ENCODE results near the gene SOX6.
"Not testable (repeated sequence)": the region's sequence is repeated elsewhere in the genome, so short reads cannot be mapped to it uniquely, and the experiment has no call there.

Gene SOX6

GRCh38 chr11:16029151-16029550 is 327.2 kb downstream of the SOX6 start:
- DNase-seq: not testable (repeated sequence)

- no peak for DNase-seq
Observed at GRCh38 chr11:16028419-16028818, 327.9 kb downstream of the SOX6 start.

GRCh38 chr11:16027621-16028020 is 328.7 kb downstream of the SOX6 start:
- DNase-seq: no peak

GRCh38 chr11:16026849-16027248 is 329.5 kb downstream of the SOX6 start:
- DNase-seq: no peak

GRCh38 chr11:16018931-16019330 is 337.4 kb downstream of the SOX6 start:
- no peak for DNase-seq

GRCh38 chr11:16016468-16016829 is 339.9 kb downstream of the SOX6 start:
- DNase-seq: no peak

- no peak for DNase-seq
Observed at GRCh38 chr11:16015741-16016467, 340.4 kb downstream of the SOX6 start.

- no peak for DNase-seq
Observed at GRCh38 chr11:16013649-16014275, 342.6 kb downstream of the SOX6 start.

GRCh38 chr11:16013242-16013641 is 343.1 kb downstream of the SOX6 start:
- no peak for DNase-seq

GRCh38 chr11:16012125-16012751 is 344.1 kb downstream of the SOX6 start:
- no peak for DNase-seq

GRCh38 chr11:16011396-16011795 is 344.9 kb downstream of the SOX6 start:
- no peak for DNase-seq

- no peak for DNase-seq
Observed at GRCh38 chr11:16009021-16009420, 347.3 kb downstream of the SOX6 start.

GRCh38 chr11:16007514-16007913 is 348.8 kb downstream of the SOX6 start:
- DNase-seq: no peak

- no peak for DNase-seq
Observed at GRCh38 chr11:16002942-16003341, 353.4 kb downstream of the SOX6 start.

GRCh38 chr11:16001899-16002426 is 354.4 kb downstream of the SOX6 start:
- DNase-seq: no peak

- no peak for DNase-seq
Observed at GRCh38 chr11:16001044-16001568, 355.2 kb downstream of the SOX6 start.

GRCh38 chr11:16000065-16000464 is 356.3 kb downstream of the SOX6 start:
- no peak for DNase-seq

GRCh38 chr11:15993345-15993744 is 363.0 kb downstream of the SOX6 start:
- no peak for DNase-seq

- DNase-seq: no peak
Observed at GRCh38 chr11:15991215-15991614, 365.1 kb downstream of the SOX6 start.

GRCh38 chr11:15989685-15990084 is 366.7 kb downstream of the SOX6 start:
- DNase-seq: no peak

GRCh38 chr11:15988693-15989231 is 367.6 kb downstream of the SOX6 start:
- no peak for DNase-seq

- no peak for DNase-seq
Observed at GRCh38 chr11:15988016-15988550, 368.3 kb downstream of the SOX6 start.

GRCh38 chr11:15987046-15987445 is 369.3 kb downstream of the SOX6 start:
- DNase-seq: no peak

- DNase-seq: no peak
Observed at GRCh38 chr11:15985860-15986139, 370.5 kb downstream of the SOX6 start.
